Endothelial cell of umbilical vein (primary cell): ENCODE measurements around the gene CNTN1. TPM values are rescaled to one million over a fixed set of nuclear protein-coding genes. Genes with fewer than 3 reads are reported as not detected.

Experiments
- BruUV-seq: library from RNA; stranded (reverse); fragments of 400-500 nt; replicated peaks from 2 replicates; lab custom pipeline; 2021; lab: Mats Ljungman, UMichigan
- CTCF ChIA-PET: fragments of 300-600, 350-600 bp; sonication (Branson Sonifier 250); formaldehyde crosslinking; loops from one replicate; lab custom pipeline; 2021; ENCODE audit warnings: antibody characterized with exemption, inconsistent platforms; lab: Charles Lee
- POLR2A ChIA-PET: fragments of 300-600, 350-600 bp; sonication (Branson Sonifier 250); formaldehyde crosslinking; loops from one replicate; lab custom pipeline; 2021; ENCODE audit warnings: antibody characterized with exemption, inconsistent platforms; lab: Charles Lee
- DNase-seq: peaks from one replicate; pipeline ENCODE4 v3.0.0-alpha.2; 2011; ENCODE audit warnings: low read depth, low spot score
- FAIRE-seq: peaks from 2 replicates; lab custom pipeline; 2011; peaks lifted over from hg19 to GRCh38; lab: Jason Lieb, UNC
- H2AFZ ChIP-seq: 2 replicates; pipeline ENCODE4 v1.6.0; 2012; ENCODE audit warnings: low read depth, low read length, control low read depth, inconsistent platforms
- H3K27ac ChIP-seq: 2 replicates; pipeline ENCODE4 v1.5.1; 2011; ENCODE audit warnings: low read depth, mild to moderate bottlenecking, control low read depth, low read length, moderate library complexity; ENCODE audit not compliant: insufficient read depth
- H3K27me3 ChIP-seq, 2 experiments: 2 replicates each; pipeline versions ENCODE4 v1.6.0 to v1.6.1; 2011; ENCODE audit warnings: low read length in 2 of 2, mixed read lengths in 1 of 2; ENCODE audit not compliant: control insufficient read depth in 2 of 2, insufficient read depth in 2 of 2
- H3K36me3 ChIP-seq, 2 experiments: 2 replicates in 1 of 2; 3 replicates in 1 of 2; pipeline ENCODE4 v1.5.1; 2011; ENCODE audit warnings: low read length in 2 of 2, mild to moderate bottlenecking in 1 of 2, moderate library complexity in 1 of 2; ENCODE audit not compliant: control insufficient read depth in 2 of 2, insufficient read depth in 2 of 2; ENCODE audit errors: extremely low read depth in 1 of 2
- H3K4me1 ChIP-seq: 3 replicates; pipeline ENCODE4 v1.5.1; 2011; ENCODE audit warnings: mild to moderate bottlenecking, low read length; ENCODE audit not compliant: control insufficient read depth, insufficient read depth; ENCODE audit errors: extremely low read depth
- H3K4me2 ChIP-seq: 2 replicates; pipeline ENCODE4 v1.6.1; 2011; ENCODE audit warnings: low read length, control low read depth, mixed read lengths; ENCODE audit not compliant: insufficient read depth
- H3K4me3 ChIP-seq, 3 experiments: fragments of 200-600 bp in 1 of 3; sonication (generic), shearing (Covaris generic) in 1 of 3; replicated peaks in 1 of 3; 2 replicates each; pipeline ENCODE4 v1.5.1; 2011 to 2016; ENCODE audit warnings: control low read depth in 3 of 3, low read length in 3 of 3, mild to moderate bottlenecking in 2 of 3, inconsistent platforms in 1 of 3, low read depth in 1 of 3, moderate library complexity in 1 of 3; ENCODE audit not compliant: insufficient read depth in 1 of 3
- H3K79me2 ChIP-seq: 2 replicates; pipeline ENCODE4 v1.6.0; 2012; ENCODE audit warnings: low read length, inconsistent platforms; ENCODE audit not compliant: control insufficient read depth, insufficient read depth
- H3K9ac ChIP-seq: replicated peaks from 2 replicates; pipeline ENCODE3; 2011; ENCODE audit warnings: low read length, control low read depth; ENCODE audit not compliant: insufficient read depth; ENCODE audit errors: extremely low read depth
- H3K9me1 ChIP-seq: replicated peaks from 3 replicates; pipeline ENCODE4 v1.6.0; 2011; ENCODE audit warnings: mild to moderate bottlenecking, low read length; ENCODE audit not compliant: control insufficient read depth, insufficient read depth; ENCODE audit errors: extremely low read depth
- H3K9me3 ChIP-seq: replicated peaks from 2 replicates; pipeline ENCODE4 v1.5.1; 2012; ENCODE audit warnings: low read length, inconsistent platforms; ENCODE audit not compliant: control insufficient read depth, insufficient read depth
- H4K20me1 ChIP-seq: replicated peaks from 2 replicates; pipeline ENCODE3; 2011; ENCODE audit warnings: mild to moderate bottlenecking, low read length; ENCODE audit not compliant: control insufficient read depth, insufficient read depth; ENCODE audit errors: extremely low read depth
- EZH2 ChIP-seq: IDR thresholded peaks from 2 replicates; pipeline ENCODE4 v1.6.1; 2012; ENCODE audit warnings: borderline replicate concordance, low read depth, mild to moderate bottlenecking, moderate library complexity, low read length, inconsistent platforms; ENCODE audit not compliant: severe bottlenecking
- FOS ChIP-seq: IDR thresholded peaks from 2 replicates; pipeline ENCODE4 v1.6.1; 2011; ENCODE audit warnings: mild to moderate bottlenecking, low read length, moderate library complexity, borderline replicate concordance; ENCODE audit not compliant: insufficient read depth
- GATA2 ChIP-seq: IDR thresholded peaks from 2 replicates; pipeline ENCODE4 v1.7.0; 2011; ENCODE audit warnings: low read depth, mild to moderate bottlenecking, moderate library complexity, mixed read lengths, low read length; ENCODE audit not compliant: insufficient read length, insufficient read depth
- JUN ChIP-seq: IDR thresholded peaks from 2 replicates; pipeline ENCODE4 v1.6.1; 2011; ENCODE audit warnings: borderline replicate concordance, low read depth; ENCODE audit not compliant: insufficient read length, insufficient read depth
- MYC ChIP-seq: IDR thresholded peaks from one replicate; pipeline ENCODE4 v1.6.1; 2011; ENCODE audit warnings: mild to moderate bottlenecking, low read depth, low read length
- POLR2A ChIP-seq: IDR thresholded peaks from 2 replicates; pipeline ENCODE4 v1.6.1; 2012; ENCODE audit warnings: low read depth, mild to moderate bottlenecking, control low read depth, low read length
- POLR2AphosphoS5 ChIP-seq: IDR thresholded peaks from 2 replicates; pipeline ENCODE4 v1.6.1; 2012; ENCODE audit warnings: low read depth, mild to moderate bottlenecking, control low read depth, low read length, moderate library complexity; ENCODE audit not compliant: insufficient read depth
- dilution Hi-C: fragments of 300-500 bp; cut with MboI; formaldehyde crosslinking; loops from one replicate; pipeline ENCODE4 v1.15.0; 2019; ENCODE audit warnings: low sequenced_read_pairs; ENCODE audit not compliant: extremely low pct_ligation_motif_present
- intact Hi-C: fragments of 100-400 bp; cut with micrococcal nuclease; formaldehyde crosslinking; loops from one replicate; pipeline ENCODE4 v1.10.0; 2022
- polyA plus RNA-seq, 4 experiments: library from polyadenylated mRNA; depleted of rRNA in 3 of 4; stranded (reverse) in 3 of 4; unstranded in 1 of 4; fragments of >200 nt; gene quantifications; 2 replicates each; pipeline versions ENCODE4 v1.2.1 to v1.2.3, GENCODE V29; 2011 to 2012; ENCODE audit warnings: missing spikeins in 1 of 4
- total RNA-seq: library from RNA; stranded (reverse); gene quantifications from 2 replicates; pipeline ENCODE4 v1.2.3, GENCODE V29; 2021
- TF ChIP-seq, protein P1 (sequence below), 2 donors: IDR thresholded peaks; 1 replicate in 1 of 2; 2 replicates in 1 of 2; pipeline ENCODE4 v1.5.1; 2011; ENCODE audit warnings: low read length in 2 of 2, mild to moderate bottlenecking in 2 of 2, moderate library complexity in 2 of 2, control low read depth in 1 of 2, inconsistent platforms in 1 of 2, low read depth in 1 of 2; ENCODE audit not compliant: insufficient read depth in 1 of 2; ENCODE audit errors: extremely low read depth in 1 of 2
- TF ChIP-seq, protein P2 (sequence below): IDR thresholded peaks from 2 replicates; pipeline ENCODE4 v1.6.1; 2011; ENCODE audit not compliant: insufficient read depth, insufficient read length

CNTN1 gene
- total and polyA plus RNA-seq, 2 donors (not counting 3 experiments of a cell fraction or from before 2014, with no cell fraction given): 0.07 TPM; not detected in 1

- no peaks in the 10 kb centered on the region for H3K4me1 ChIP-seq
- intact Hi-C loops (no loop called here), dilution Hi-C loops (no loop called here)
- FAIRE-seq (no peak), DNase-seq (no peak)
- H3K9me1 ChIP-seq: no peaks in the 10 kb centered on the region
- H3K4me2 ChIP-seq: no peak overlapping the region
- H3K4me3 ChIP-seq: no peak overlapping the region
- no peaks in the 10 kb centered on the region for H3K79me2 ChIP-seq
- H3K9me3 ChIP-seq: no peaks in the 10 kb centered on the region
- BruUV-seq: no TSS peak
- H3K9ac ChIP-seq: no peak overlapping the region
- CTCF ChIA-PET: no interaction called here
- no peak for TF ChIP-seq POLR2A
- TF ChIP-seq EZH2: no peak
- TF ChIP-seq, protein P1, sequence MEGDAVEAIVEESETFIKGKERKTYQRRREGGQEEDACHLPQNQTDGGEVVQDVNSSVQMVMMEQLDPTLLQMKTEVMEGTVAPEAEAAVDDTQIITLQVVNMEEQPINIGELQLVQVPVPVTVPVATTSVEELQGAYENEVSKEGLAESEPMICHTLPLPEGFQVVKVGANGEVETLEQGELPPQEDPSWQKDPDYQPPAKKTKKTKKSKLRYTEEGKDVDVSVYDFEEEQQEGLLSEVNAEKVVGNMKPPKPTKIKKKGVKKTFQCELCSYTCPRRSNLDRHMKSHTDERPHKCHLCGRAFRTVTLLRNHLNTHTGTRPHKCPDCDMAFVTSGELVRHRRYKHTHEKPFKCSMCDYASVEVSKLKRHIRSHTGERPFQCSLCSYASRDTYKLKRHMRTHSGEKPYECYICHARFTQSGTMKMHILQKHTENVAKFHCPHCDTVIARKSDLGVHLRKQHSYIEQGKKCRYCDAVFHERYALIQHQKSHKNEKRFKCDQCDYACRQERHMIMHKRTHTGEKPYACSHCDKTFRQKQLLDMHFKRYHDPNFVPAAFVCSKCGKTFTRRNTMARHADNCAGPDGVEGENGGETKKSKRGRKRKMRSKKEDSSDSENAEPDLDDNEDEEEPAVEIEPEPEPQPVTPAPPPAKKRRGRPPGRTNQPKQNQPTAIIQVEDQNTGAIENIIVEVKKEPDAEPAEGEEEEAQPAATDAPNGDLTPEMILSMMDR (IDR thresholded peaks at IDR 0.05; ENCODE audit: extremely low read depth in 1 of 2, insufficient read depth in 1 of 2, low read depth in 1 of 2, low read length in 2 of 2): no peak
- TF ChIP-seq GATA2: no peak
- TF ChIP-seq FOS: no peak
- TF ChIP-seq, protein P2, sequence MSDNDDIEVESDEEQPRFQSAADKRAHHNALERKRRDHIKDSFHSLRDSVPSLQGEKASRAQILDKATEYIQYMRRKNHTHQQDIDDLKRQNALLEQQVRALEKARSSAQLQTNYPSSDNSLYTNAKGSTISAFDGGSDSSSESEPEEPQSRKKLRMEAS: no peak
- no peak for TF ChIP-seq MYC
- TF ChIP-seq JUN: no peak
- TF ChIP-seq POLR2AphosphoS5: no peak
- no peaks in the 10 kb centered on the region for H3K27me3 ChIP-seq
- no peak overlapping the region for H2AFZ ChIP-seq
- POLR2A ChIA-PET: no interaction called here
- H4K20me1 ChIP-seq: no peaks in the 10 kb centered on the region
- no peak overlapping the region for H3K27ac ChIP-seq
- H3K36me3 ChIP-seq: no peaks in the 10 kb centered on the region
Measured at GRCh38 chr12:40827683-40828592, 135.7 kb downstream of the CNTN1 start.
